Activated naive CD4-positive, alpha-beta T cell treated with anti-CD3 and anti-CD28 coated beads for 36 hours (primary cell): ENCODE measurements around the gene MICAL2. TPM values are rescaled to one million over a fixed set of nuclear protein-coding genes. Genes with fewer than 3 reads are reported as not detected.

Experiments
- CTCF ChIA-PET: fragments of 350-600 bp; sonication (Branson Sonifier 250); formaldehyde crosslinking; loops from one replicate; lab custom pipeline; 2021; ENCODE audit warnings: antibody characterized with exemption; lab: Charles Lee
- DNase-seq: peaks from one replicate; pipeline ENCODE4 v3.0.0-alpha.2; 2020
- H3K27ac Mint-ChIP-seq: one replicate; pipeline ENCODE4 v1.8.0; 2021; ENCODE audit warnings: mild to moderate bottlenecking, mixed read lengths
- H3K27me3 Mint-ChIP-seq: one replicate; pipeline ENCODE4 v1.8.0; 2021; ENCODE audit warnings: low read depth, mixed read lengths
- H3K36me3 Mint-ChIP-seq: one replicate; pipeline ENCODE4 v1.8.0; 2021; ENCODE audit warnings: low read depth, mixed read lengths
- H3K4me1 Mint-ChIP-seq: one replicate; pipeline ENCODE4 v1.8.0; 2021; ENCODE audit warnings: low read depth, mixed read lengths
- H3K4me3 Mint-ChIP-seq: one replicate; pipeline ENCODE4 v1.8.0; 2021; ENCODE audit warnings: mild to moderate bottlenecking, moderate library complexity, mixed read lengths
- H3K9me3 Mint-ChIP-seq: one replicate; pipeline ENCODE4 v1.8.0; 2021; ENCODE audit warnings: mixed read lengths
- intact Hi-C: fragments of 100-400 bp; cut with micrococcal nuclease; formaldehyde crosslinking; loops from one replicate; pipeline ENCODE4 v1.15.1; 2023
- total RNA-seq, 2 experiments: library from RNA; stranded (reverse); gene quantifications; one replicate each; pipeline ENCODE4 v1.2.3, GENCODE V29; 2021

Gene MICAL2
- total RNA-seq, 2 experiments from 2014 or later: 48.7 to 54.6 TPM

DNA sequence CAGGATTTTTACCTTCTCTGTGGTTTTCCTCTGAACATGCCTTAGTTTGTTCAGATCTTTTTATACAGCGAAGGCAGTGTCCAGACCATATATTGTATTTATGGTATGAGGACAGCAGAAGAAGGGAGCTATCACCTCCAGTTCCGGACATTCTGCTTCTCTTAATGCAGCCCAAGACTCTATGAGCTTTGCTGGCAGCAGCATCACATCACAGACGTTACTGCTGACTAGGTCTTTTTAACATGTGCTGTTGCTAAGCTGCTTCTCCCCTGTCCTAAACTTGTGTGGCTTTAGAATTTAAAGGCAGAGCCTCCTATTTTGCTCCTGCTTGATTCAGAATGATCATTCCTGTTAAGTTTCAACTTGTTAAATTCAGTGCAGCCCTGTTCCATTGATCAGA, 13.4 kb downstream of the MICAL2 start:
- CTCF ChIA-PET: interaction anchor here (1.1 to 1.6 kb wide), 3 partner anchors 9 to 76 kb away, joined by 3 to 5 read pairs (median 4); no protein-coding TSS in a partner anchor
- Mint-ChIP-seq H3K27ac (no peak overlapping the region), H3K4me3 (no peak overlapping the region), H3K36me3 (peaks cover 1% of the 10 kb centered on the region), H3K9me3 (no peaks in the 10 kb centered on the region), H3K4me1 (peaks cover 42% of the 10 kb centered on the region), H3K27me3 (no peaks in the 10 kb centered on the region)
- DNase-seq: no peak
- intact Hi-C loops: no loop called here

- Mint-ChIP-seq H3K27ac (no peak overlapping the region), H3K4me1 (peaks cover 47% of the 10 kb centered on the region), H3K27me3 (no peaks in the 10 kb centered on the region), H3K4me3 (no peak overlapping the region), H3K36me3 (peaks cover 1% of the 10 kb centered on the region), H3K9me3 (no peaks in the 10 kb centered on the region)
- DNase-seq: no peak
- CTCF ChIA-PET: interaction anchor here (1.2 to 1.6 kb wide), 2 partner anchors 9 to 11 kb away, joined by 3 to 4 read pairs; no protein-coding TSS in a partner anchor
- intact Hi-C loops: no loop called here
Observed at GRCh38 chr11:12124306-12124705, 13.9 kb downstream of the MICAL2 start.

DNA sequence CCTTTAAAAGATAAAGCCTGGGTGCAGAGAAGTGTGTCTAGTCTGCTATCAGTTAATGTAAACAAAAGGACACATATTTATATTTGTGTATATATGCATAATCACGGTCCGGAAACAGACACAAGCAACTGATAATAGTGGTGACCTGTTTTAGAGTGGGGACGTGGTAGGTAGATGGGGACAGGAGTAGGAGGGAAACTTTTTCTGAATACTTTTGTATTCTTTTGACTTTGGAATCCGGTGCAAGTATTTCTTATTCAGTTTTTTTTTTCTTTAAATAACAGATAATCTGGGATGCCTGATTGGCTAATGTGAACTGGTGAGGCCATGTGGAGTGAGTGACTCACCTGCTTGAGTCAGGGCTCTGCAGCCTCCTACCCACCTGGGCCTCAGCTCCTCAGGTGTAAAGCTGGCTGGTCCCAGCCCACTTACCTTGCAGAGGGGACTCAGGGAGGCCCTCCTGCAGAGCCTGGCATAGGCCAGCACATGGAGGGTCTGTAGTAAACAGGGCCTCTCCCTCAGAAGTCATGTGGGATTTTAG, 15.3 kb downstream of the MICAL2 start:
- Mint-ChIP-seq H3K27ac (no peak overlapping the region), H3K4me3 (no peak overlapping the region), H3K36me3 (peaks cover 1% of the 10 kb centered on the region), H3K27me3 (no peaks in the 10 kb centered on the region), H3K4me1 (peaks cover 51% of the 10 kb centered on the region), H3K9me3 (no peaks in the 10 kb centered on the region)
- CTCF ChIA-PET: no interaction called here
- no peak for DNase-seq
- intact Hi-C loops: no loop called here

DNA sequence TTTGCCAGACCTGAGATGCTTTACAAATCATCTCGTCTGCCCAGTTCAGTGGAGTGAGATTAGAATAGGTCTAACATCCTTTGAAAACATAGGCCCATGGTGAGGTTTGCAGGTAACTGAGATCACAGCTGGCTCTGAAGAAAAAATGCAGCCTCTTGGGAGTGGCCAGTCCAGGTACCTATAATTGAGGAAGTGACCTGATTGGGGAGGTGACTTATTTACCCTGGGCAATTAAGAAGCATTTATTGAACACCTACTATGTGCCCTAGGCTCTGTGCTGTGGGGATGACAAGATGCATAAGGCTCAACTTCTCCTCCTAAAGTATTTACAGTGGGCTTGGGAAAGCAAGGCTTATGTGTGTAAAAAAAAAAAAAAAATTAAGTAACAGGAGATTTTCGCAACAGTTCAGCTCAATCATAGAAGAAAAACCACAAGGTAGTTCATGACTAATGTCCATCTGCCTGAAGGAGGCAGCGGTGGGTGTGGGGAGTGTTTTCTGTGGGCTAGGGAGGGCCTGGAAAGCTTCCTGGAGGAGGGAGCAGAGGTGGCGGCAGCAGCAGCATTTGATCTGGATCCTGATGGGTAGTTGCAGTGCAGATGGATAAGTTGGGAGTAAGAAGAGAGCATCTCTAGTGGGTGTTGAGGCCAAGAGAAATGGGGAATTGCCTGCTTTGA, 16.1 kb downstream of the MICAL2 start:
- CTCF ChIA-PET: interaction anchor here (0.9 kb wide), 1 partner anchor 110 kb away, joined by 3 read pairs; no protein-coding TSS in a partner anchor
- no peak for DNase-seq
- intact Hi-C loops: no loop called here
- H3K36me3 Mint-ChIP-seq: peaks cover 1% of the 10 kb centered on the region
- peaks cover 54% of the 10 kb centered on the region for H3K4me1 Mint-ChIP-seq
- no peak overlapping the region for H3K27ac Mint-ChIP-seq
- no peaks in the 10 kb centered on the region for H3K27me3 Mint-ChIP-seq
- H3K9me3 Mint-ChIP-seq: no peaks in the 10 kb centered on the region
- no peak overlapping the region for H3K4me3 Mint-ChIP-seq

DNA sequence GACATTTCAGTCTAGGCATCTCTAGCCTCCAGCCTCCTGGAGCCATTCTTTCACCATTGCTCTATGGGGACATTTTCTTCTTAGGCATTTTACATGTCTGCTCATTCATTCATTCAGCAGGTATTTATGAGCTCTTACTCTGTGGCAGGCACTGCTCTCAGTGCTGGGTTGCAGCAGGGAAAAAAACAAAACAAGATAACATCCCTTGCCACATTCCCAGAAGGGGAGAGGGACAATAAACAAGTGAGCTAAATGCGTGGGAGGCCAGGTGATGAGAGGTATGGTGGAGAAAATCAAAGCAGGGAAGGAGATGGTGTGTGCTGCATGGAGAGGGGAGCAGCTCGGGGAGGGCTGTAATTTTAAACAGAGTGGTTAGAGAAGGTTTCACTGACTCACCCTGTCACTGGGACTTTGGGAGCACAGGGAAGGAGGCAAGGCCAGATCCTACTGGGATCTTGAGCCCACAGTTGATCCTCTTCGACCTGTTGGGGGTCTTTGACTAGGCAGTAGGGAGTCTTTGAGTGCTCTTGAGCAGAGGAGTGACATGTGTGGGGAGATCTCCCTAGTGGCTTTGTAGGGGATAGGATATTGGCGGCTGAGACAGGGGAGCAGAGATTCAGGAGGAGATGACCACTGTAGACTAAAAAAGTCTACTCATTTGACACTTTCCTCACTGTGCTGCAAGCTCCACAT, 17.0 kb downstream of the MICAL2 start:
- Mint-ChIP-seq H3K27me3 (no peaks in the 10 kb centered on the region), H3K9me3 (no peaks in the 10 kb centered on the region), H3K4me3 (no peak overlapping the region), H3K36me3 (peaks cover 1% of the 10 kb centered on the region), H3K4me1 (peaks cover 55% of the 10 kb centered on the region), H3K27ac (no peak overlapping the region)
- DNase-seq: no peak
- CTCF ChIA-PET: interaction anchor here (0.5 kb wide), 1 partner anchor 99 kb away, joined by 3 read pairs; no protein-coding TSS in a partner anchor
- intact Hi-C loops: no loop called here

GRCh38 chr11:12128301-12128751, 17.9 kb downstream of the MICAL2 start:
- Mint-ChIP-seq H3K27ac (no peak overlapping the region), H3K27me3 (no peaks in the 10 kb centered on the region), H3K4me3 (no peak overlapping the region), H3K4me1 (peaks cover 58% of the 10 kb centered on the region), H3K36me3 (peaks cover 1% of the 10 kb centered on the region), H3K9me3 (no peaks in the 10 kb centered on the region)
- intact Hi-C loops: no loop called here
- DNase-seq: no peak
- CTCF ChIA-PET: no interaction called here

DNA sequence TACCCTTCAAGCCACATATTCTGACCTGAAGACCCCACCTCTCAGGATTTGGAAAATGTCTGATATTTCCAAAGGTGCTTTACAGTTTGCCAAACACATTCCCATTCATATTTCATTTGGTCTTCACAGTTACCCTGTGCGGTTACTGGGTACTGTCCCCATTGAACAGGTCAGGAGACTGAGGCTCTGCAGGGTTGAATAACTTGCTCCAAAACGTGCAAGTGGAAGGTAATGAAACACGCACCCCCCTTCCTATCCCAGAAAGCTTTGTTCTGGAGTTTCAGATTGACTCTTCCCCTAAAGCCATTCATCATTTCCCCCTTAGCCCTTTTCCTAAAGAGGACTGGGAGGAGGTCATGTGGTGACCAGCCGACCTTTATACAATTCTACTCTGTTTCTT, 18.8 kb downstream of the MICAL2 start:
- Mint-ChIP-seq H3K36me3 (peaks cover 1% of the 10 kb centered on the region), H3K9me3 (no peaks in the 10 kb centered on the region), H3K4me1 (peaks cover 60% of the 10 kb centered on the region), H3K27ac (no peak overlapping the region), H3K27me3 (no peaks in the 10 kb centered on the region), H3K4me3 (no peak overlapping the region)
- CTCF ChIA-PET: no interaction called here
- intact Hi-C loops: no loop called here
- no peak for DNase-seq

GRCh38 chr11:12130180-12130980, 20.0 kb downstream of the MICAL2 start:
- Mint-ChIP-seq H3K4me1 (peaks cover 53% of the 10 kb centered on the region), H3K36me3 (peaks cover 1% of the 10 kb centered on the region), H3K27ac (no peak overlapping the region), H3K9me3 (no peaks in the 10 kb centered on the region), H3K27me3 (no peaks in the 10 kb centered on the region), H3K4me3 (no peak overlapping the region)
- no peak for DNase-seq
- CTCF ChIA-PET: interaction anchor here (0.6 kb wide), 1 partner anchor 89 kb away, joined by 7 read pairs; no protein-coding TSS in a partner anchor
- intact Hi-C loops: no loop called here

- CTCF ChIA-PET: interaction anchor here (1.4 to 1.5 kb wide), 2 partner anchors 8 to 150 kb away, joined by 3 to 4 read pairs; no protein-coding TSS in a partner anchor
- Mint-ChIP-seq H3K4me1 (peaks cover 40% of the 10 kb centered on the region), H3K4me3 (no peak overlapping the region), H3K9me3 (no peaks in the 10 kb centered on the region), H3K27me3 (no peaks in the 10 kb centered on the region), H3K27ac (no peak overlapping the region), H3K36me3 (no peaks in the 10 kb centered on the region)
- intact Hi-C loops: no loop called here
- DNase-seq: no peak
Observed at GRCh38 chr11:12131943-12132789, 21.8 kb downstream of the MICAL2 start.

DNA sequence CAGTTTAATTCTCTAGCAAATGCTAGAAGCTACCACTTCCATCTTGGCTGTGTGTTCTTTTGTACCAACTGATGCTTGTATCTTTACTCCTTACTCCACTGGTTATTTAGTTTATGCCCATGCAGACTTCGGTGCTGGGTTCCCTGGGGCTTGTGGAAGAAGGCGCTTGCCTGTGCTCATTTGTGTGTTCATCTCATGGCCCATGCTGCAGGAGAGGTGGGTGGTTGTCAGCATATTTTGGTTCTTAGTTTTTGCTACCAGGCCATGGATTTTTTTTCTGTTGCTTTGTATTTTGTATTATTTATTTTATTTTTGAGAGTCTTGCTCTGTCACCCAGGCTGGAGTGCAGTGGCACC, 22.4 kb downstream of the MICAL2 start:
- H3K27ac Mint-ChIP-seq: no peak overlapping the region
- no peaks in the 10 kb centered on the region for H3K36me3 Mint-ChIP-seq
- H3K4me1 Mint-ChIP-seq: peaks cover 44% of the 10 kb centered on the region
- no peak overlapping the region for H3K4me3 Mint-ChIP-seq
- H3K9me3 Mint-ChIP-seq: no peaks in the 10 kb centered on the region
- DNase-seq: no peak
- H3K27me3 Mint-ChIP-seq: no peaks in the 10 kb centered on the region
- intact Hi-C loops: loop anchor here (1.0 kb wide), 1 partner anchor 12 kb away; no protein-coding TSS in a partner anchor
- CTCF ChIA-PET: interaction anchor here (0.6 to 1.5 kb wide), 4 partner anchors 9 to 149 kb away, joined by 3 to 4 read pairs (median 3); no protein-coding TSS in a partner anchor

DNA sequence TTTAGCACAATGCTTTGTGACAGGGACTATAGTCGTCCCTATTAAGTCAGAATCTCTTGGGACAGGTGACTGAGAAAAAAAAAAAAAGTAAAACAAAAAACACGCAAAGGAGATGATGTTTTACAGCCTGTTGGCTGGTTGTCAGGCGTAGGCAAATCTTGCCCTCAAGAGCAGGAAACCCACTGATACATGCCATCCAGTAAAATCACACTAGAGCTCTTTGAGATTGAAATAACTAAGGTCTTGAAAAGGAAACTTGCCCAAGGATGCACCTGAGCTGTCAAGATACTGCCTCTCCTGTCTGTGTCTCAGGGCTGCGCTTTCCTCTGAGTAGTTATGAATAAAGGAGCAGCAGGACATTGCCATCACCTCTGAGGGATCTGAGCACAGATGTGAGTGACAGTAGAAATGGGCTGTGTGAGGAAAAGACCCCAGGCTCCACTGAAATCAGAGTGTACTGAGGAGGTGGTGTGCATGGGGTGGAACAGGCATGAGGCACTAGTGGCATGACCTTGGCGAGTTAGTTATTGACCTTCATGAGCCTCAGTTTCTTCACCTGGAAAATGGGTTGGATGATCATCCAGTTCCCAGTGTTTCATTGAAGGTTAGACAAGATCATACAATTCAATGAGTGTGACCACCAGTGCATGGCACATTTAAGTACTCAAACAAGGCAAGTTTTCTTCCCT, 23.3 kb downstream of the MICAL2 start:
- intact Hi-C loops: loop anchor here (1.0 kb wide), 2 partner anchors 11 to 41 kb away; no protein-coding TSS in a partner anchor
- DNase-seq: peak; percentile 53
- no peaks in the 10 kb centered on the region for H3K27me3 Mint-ChIP-seq
- no peaks in the 10 kb centered on the region for H3K9me3 Mint-ChIP-seq
- CTCF ChIA-PET: interaction anchor here (0.7 to 1.5 kb wide), 6 partner anchors 9 to 148 kb away, joined by 3 to 6 read pairs (median 3); no protein-coding TSS in a partner anchor
- H3K27ac Mint-ChIP-seq: peak overlapping the region; percentile 59
- H3K4me3 Mint-ChIP-seq: no peak overlapping the region
- H3K36me3 Mint-ChIP-seq: no peaks in the 10 kb centered on the region
- peaks cover 45% of the 10 kb centered on the region for H3K4me1 Mint-ChIP-seq
